Measurements from ENCODE around the gene FGD1.

- TF ChIP-seq MAX (CRISPR knock-in tag; IDR thresholded peaks at IDR 0.05) (no peak), SP1 (CRISPR knock-in tag; conservative IDR thresholded peaks at IDR 0.05) (no peak), CBFB (CRISPR knock-in tag; IDR thresholded peaks at IDR 0.05; ENCODE audit: low read depth) (no peak), SMAD4 (CRISPR knock-in tag; IDR thresholded peaks at IDR 0.05) (no peak), NR3C1 (CRISPR knock-in tag; conservative IDR thresholded peaks at IDR 0.05; ENCODE audit: low read depth) (no peak)
- TF ChIP-seq, protein P1, sequence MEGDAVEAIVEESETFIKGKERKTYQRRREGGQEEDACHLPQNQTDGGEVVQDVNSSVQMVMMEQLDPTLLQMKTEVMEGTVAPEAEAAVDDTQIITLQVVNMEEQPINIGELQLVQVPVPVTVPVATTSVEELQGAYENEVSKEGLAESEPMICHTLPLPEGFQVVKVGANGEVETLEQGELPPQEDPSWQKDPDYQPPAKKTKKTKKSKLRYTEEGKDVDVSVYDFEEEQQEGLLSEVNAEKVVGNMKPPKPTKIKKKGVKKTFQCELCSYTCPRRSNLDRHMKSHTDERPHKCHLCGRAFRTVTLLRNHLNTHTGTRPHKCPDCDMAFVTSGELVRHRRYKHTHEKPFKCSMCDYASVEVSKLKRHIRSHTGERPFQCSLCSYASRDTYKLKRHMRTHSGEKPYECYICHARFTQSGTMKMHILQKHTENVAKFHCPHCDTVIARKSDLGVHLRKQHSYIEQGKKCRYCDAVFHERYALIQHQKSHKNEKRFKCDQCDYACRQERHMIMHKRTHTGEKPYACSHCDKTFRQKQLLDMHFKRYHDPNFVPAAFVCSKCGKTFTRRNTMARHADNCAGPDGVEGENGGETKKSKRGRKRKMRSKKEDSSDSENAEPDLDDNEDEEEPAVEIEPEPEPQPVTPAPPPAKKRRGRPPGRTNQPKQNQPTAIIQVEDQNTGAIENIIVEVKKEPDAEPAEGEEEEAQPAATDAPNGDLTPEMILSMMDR (IDR thresholded peaks at IDR 0.05): no peak
- TF ChIP-seq, protein P2, sequence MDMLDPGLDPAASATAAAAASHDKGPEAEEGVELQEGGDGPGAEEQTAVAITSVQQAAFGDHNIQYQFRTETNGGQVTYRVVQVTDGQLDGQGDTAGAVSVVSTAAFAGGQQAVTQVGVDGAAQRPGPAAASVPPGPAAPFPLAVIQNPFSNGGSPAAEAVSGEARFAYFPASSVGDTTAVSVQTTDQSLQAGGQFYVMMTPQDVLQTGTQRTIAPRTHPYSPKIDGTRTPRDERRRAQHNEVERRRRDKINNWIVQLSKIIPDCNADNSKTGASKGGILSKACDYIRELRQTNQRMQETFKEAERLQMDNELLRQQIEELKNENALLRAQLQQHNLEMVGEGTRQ (CRISPR knock-in tag; IDR thresholded peaks at IDR 0.05): no peak
Measured at GRCh38 chrX:54423161-54423888, 72.7 kb downstream of the FGD1 start.

Data from WTC11 (cell line).